A673 (cell line): Measurements from ENCODE around the gene CDYL2. TPM values are rescaled to one million over a fixed set of nuclear protein-coding genes. Genes with fewer than 3 reads are reported as not detected.

Source experiments
- BruUV-seq: library from RNA; stranded (reverse); fragments of 400-500 nt; replicated peaks from 2 replicates; lab custom pipeline; 2021; lab: Mats Ljungman, UMichigan
- CTCF ChIA-PET: fragments of 300-600 bp; sonication (Branson Sonifier 250); formaldehyde crosslinking; loops from one replicate; lab custom pipeline; 2022; ENCODE audit warnings: antibody characterized with exemption; lab: Charles Lee
- POLR2A ChIA-PET: fragments of 300-600 bp; sonication (Branson Sonifier 250); formaldehyde crosslinking; loops from one replicate; lab custom pipeline; 2022; ENCODE audit warnings: antibody characterized with exemption; ENCODE audit not compliant: low non-redundant PET; lab: Charles Lee
- DNase-seq: peaks from one replicate; pipeline ENCODE4 v3.0.0-alpha.2; 2015; ENCODE audit warnings: low spot score
- H3K27ac ChIP-seq: fragments of 200-600 bp; sonication (generic); 2 replicates; pipeline ENCODE4 v1.5.1; 2016; ENCODE audit warnings: mixed run types, low read depth, mild to moderate bottlenecking, mixed read lengths, antibody characterized with exemption, low read length; ENCODE audit not compliant: poor library complexity, severe bottlenecking
- H3K27me3 ChIP-seq: fragments of 200-600 bp; sonication (generic); replicated peaks from 2 replicates; pipeline ENCODE4 v1.6.1; 2017; ENCODE audit warnings: mixed run types, low read depth, mild to moderate bottlenecking, mixed read lengths, antibody characterized with exemption, low read length; ENCODE audit not compliant: insufficient read depth, poor library complexity
- H3K36me3 ChIP-seq: fragments of 200-600 bp; sonication (generic); 2 replicates; pipeline ENCODE4 v1.6.1; 2016; ENCODE audit warnings: mixed run types, mild to moderate bottlenecking, mixed read lengths, antibody characterized with exemption, low read length; ENCODE audit not compliant: insufficient read depth, poor library complexity, severe bottlenecking
- H3K4me1 ChIP-seq: fragments of 200-600 bp; sonication (generic); 2 replicates; pipeline ENCODE4 v1.6.1; 2017; ENCODE audit warnings: mixed run types, mild to moderate bottlenecking, mixed read lengths, antibody characterized with exemption, low read length; ENCODE audit not compliant: insufficient read depth, poor library complexity, severe bottlenecking
- H3K4me3 ChIP-seq: fragments of 200-600 bp; sonication (generic); 2 replicates; pipeline ENCODE4 v1.5.1; 2016; ENCODE audit warnings: low read depth, mixed run types, mild to moderate bottlenecking, mixed read lengths, low read length; ENCODE audit not compliant: poor library complexity, severe bottlenecking
- H3K9me3 ChIP-seq: fragments of 200-600 bp; sonication (generic); 2 replicates; pipeline ENCODE4 v1.6.1; 2016; ENCODE audit warnings: mixed run types, low read depth, mild to moderate bottlenecking, mixed read lengths, antibody characterized with exemption, low read length; ENCODE audit not compliant: poor library complexity, severe bottlenecking
- CTCF ChIP-seq: fragments of 300-800, 200-600 bp; sonication (generic); conservative IDR thresholded peaks from 2 replicates; pipeline ENCODE4 v1.5.1; 2017; ENCODE audit warnings: low read depth, mild to moderate bottlenecking, antibody characterized with exemption, low read length, moderate library complexity, mixed read lengths
- EZH2 ChIP-seq: fragments of 200-600 bp; sonication (generic); IDR thresholded peaks from 2 replicates; pipeline ENCODE4 v1.6.1; 2017; ENCODE audit warnings: borderline replicate concordance, low read depth, mild to moderate bottlenecking, mixed read lengths, antibody characterized with exemption, low read length; ENCODE audit not compliant: poor library complexity, severe bottlenecking
- intact Hi-C: fragments of 100-400 bp; cut with micrococcal nuclease; formaldehyde crosslinking; loops from one replicate; pipeline ENCODE4 v1.10.0; 2022; ENCODE audit not compliant: unreplicated experiment
- total RNA-seq: library from RNA; stranded (reverse); gene quantifications from 2 replicates; pipeline ENCODE4 v1.2.3, GENCODE V29; 2021

CDYL2 gene
- total RNA-seq, 1 experiment from 2014 or later, result 0.64 TPM

- Histone ChIP-seq H3K9me3 (no peaks in the 10 kb centered on the region), H3K4me3 (no peak overlapping the region), H3K36me3 (no peaks in the 10 kb centered on the region), H3K4me1 (no peaks in the 10 kb centered on the region), H3K27ac (no peak overlapping the region), H3K27me3 (no peaks in the 10 kb centered on the region)
- ChIA-PET CTCF (no interaction called here), POLR2A (no interaction called here)
- BruUV-seq, result no TSS peak
- intact Hi-C loops, result no loop called here
- TF ChIP-seq CTCF (no peak), EZH2 (no peak)
- DNase-seq, result no peak
Measured at GRCh38 chr16:80705596-80705995, 98.8 kb downstream of the CDYL2 start.

DNA sequence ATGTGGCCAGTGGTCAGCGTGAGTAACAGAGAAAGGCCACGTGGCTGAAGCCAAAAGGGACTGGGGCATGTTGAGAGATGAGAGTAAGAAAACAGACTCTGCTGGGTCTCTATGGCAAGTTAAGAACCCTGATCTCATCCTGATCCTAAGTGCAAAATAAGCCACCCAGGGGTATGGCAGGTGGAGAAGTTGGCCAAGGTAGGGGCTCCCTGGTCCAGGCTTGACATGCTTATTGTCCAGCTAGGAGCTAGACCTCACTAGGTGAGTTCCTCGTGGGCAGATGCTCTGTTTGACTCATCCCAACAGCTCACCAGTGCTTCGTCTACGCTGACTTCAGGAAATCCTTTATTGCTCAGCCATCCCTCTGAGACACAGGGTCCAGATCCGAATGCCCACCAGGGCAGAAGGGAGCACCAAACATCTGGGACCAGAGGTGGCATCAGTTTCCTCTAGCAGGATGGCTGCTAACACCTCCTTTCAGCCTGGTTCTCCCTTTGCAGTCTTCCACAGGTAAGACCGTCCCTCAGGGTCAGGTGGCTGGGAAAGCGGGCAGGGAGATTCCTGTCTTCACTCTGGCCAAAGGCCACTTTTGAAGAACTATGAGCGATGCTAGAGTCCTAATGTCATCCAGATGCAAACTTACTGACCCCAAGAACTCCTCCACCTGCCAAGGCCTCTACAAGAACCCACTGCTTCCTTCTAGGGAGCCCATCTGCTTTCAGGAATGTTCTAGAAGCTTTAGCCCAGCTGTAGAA, 99.5 kb downstream of the CDYL2 start:
- H3K27ac ChIP-seq, result no peak overlapping the region
- intact Hi-C loops, result no loop called here
- no peaks in the 10 kb centered on the region for H3K27me3 ChIP-seq
- TF ChIP-seq EZH2 (no peak), CTCF (no peak)
- ChIA-PET POLR2A (no interaction called here), CTCF (no interaction called here)
- no peaks in the 10 kb centered on the region for H3K4me1 ChIP-seq
- H3K9me3 ChIP-seq, result no peaks in the 10 kb centered on the region
- no peaks in the 10 kb centered on the region for H3K36me3 ChIP-seq
- DNase-seq, result no peak
- no TSS peak for BruUV-seq
- no peak overlapping the region for H3K4me3 ChIP-seq

DNA sequence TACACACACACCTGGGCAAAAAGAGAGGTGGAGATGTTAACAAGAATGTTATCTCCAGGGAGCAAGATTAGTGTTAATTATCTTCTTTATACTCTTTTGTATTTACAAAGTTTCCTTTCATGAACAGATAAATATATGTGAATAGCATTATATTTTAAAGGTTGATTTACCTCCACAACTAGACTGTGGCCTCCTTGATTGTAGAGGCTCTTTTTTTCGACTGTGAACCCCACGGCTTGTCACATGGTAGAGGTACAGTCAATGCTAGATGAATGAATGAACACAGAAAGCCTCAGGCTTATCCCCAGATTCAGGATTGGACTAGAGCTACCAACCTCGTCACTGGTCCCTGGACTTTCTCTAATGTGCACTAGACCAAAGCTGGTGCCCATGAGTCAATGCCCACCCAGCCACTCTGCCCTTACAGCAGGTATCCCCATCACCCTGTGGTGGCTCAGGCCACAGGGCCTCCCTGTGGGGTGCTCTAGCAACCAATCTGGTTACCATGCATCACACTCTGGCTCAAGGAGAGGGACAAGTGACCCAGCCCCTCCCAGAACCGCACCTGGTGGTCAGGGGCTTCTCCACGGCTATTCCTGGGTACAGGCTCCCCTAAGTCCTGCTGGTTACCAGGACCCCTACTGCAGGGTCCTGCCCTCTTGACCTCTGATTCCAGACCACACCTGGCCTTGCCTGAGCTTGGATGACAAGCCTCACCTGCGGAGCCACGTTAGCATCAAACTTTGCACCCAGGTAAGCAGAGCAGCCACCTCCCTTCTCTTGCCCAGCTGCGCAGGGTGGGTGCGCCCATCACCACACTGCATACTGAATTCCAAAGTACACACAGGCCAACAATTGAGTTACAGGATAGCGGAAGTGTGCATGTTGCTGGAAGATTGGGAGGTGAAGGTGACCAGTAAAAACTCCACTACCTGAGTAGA, 101.0 kb downstream of the CDYL2 start:
- POLR2A ChIA-PET, result no interaction called here
- BruUV-seq, result no TSS peak
- intact Hi-C loops, result no loop called here
- CTCF ChIA-PET, result no interaction called here
- Histone ChIP-seq H3K4me1 (no peaks in the 10 kb centered on the region), H3K36me3 (no peaks in the 10 kb centered on the region), H3K4me3 (no peak overlapping the region), H3K27ac (no peak overlapping the region), H3K9me3 (no peaks in the 10 kb centered on the region), H3K27me3 (no peaks in the 10 kb centered on the region)
- no peak for TF ChIP-seq EZH2
- no peak for TF ChIP-seq CTCF
- DNase-seq, result no peak
